ENCODE measurements around the gene MINK1. TPM values are rescaled to one million over a fixed set of nuclear protein-coding genes. Genes with fewer than 3 reads are reported as not detected.

MINK1 gene
- total and polyA plus RNA-seq, 2 of the 13 experiments (the other 11 are each of a cell fraction or from before 2014, with no cell fraction given) = 17.2 to 63.9 TPM

- TF ChIP-seq, protein P1, sequence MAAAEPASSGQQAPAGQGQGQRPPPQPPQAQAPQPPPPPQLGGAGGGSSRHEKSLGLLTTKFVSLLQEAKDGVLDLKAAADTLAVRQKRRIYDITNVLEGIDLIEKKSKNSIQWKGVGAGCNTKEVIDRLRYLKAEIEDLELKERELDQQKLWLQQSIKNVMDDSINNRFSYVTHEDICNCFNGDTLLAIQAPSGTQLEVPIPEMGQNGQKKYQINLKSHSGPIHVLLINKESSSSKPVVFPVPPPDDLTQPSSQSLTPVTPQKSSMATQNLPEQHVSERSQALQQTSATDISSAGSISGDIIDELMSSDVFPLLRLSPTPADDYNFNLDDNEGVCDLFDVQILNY (CRISPR knock-in tag; conservative IDR thresholded peaks at IDR 0.05) = no peak
- TF ChIP-seq DPF2 (CRISPR knock-in tag; IDR thresholded peaks at IDR 0.05; ENCODE audit: borderline replicate concordance, low read depth) (peak; percentile 52; the same call in 1 of the 2 replicates), ZNF337 (CRISPR knock-in tag; IDR thresholded peaks at IDR 0.05; ENCODE audit: borderline replicate concordance, low read depth) (no peak), ZNF607 (CRISPR knock-in tag; IDR thresholded peaks at IDR 0.05; ENCODE audit: borderline replicate concordance) (no peak), ZFP1 (CRISPR knock-in tag; IDR thresholded peaks at IDR 0.05) (no peak), FOXK1 (CRISPR knock-in tag; IDR thresholded peaks at IDR 0.05; ENCODE audit: borderline replicate concordance, low read depth) (0 out of 2 replicates have a peak, but pooled peaks have one; percentile 8), DBP (CRISPR knock-in tag; IDR thresholded peaks at IDR 0.05; ENCODE audit: not compliant biosample characterization) (no peak), TMF1 (CRISPR knock-in tag; IDR thresholded peaks at IDR 0.05; ENCODE audit: low read depth) (no peak), ATF7-NPFF (CRISPR knock-in tag; IDR thresholded peaks at IDR 0.05; ENCODE audit: low read depth) (no peak), NR2F6 (IDR thresholded peaks at IDR 0.05) (no peak), NR2F6 (CRISPR knock-in tag; IDR thresholded peaks at IDR 0.05) (0 out of 2 replicates have a peak, but pooled peaks have one; percentile 18), DNMT1 (CRISPR knock-in tag; IDR thresholded peaks at IDR 0.05) (no peak), MIXL1 (CRISPR knock-in tag; IDR thresholded peaks at IDR 0.05) (0 out of 2 replicates have a peak, but pooled peaks have one; percentile 43), IRF2 (CRISPR knock-in tag; IDR thresholded peaks at IDR 0.05) (peak; percentile 41; the same call in 1 of the 2 replicates), CEBPB (IDR thresholded peaks at IDR 0.05; ENCODE audit: borderline replicate concordance, low read depth, low read length) (no peak), ZBTB39 (CRISPR knock-in tag; IDR thresholded peaks at IDR 0.05) (no peak), PAX8 (CRISPR knock-in tag; IDR thresholded peaks at IDR 0.05; ENCODE audit: borderline replicate concordance) (no peak), ZNF547 (CRISPR knock-in tag; IDR thresholded peaks at IDR 0.05) (no peak), MTA3 (CRISPR knock-in tag; IDR thresholded peaks at IDR 0.05) (no peak), FOXA3 (CRISPR knock-in tag; IDR thresholded peaks at IDR 0.05) (peak; percentile 44), MLLT10 (CRISPR knock-in tag; IDR thresholded peaks at IDR 0.05) (no peak), ZNF335 (CRISPR knock-in tag; IDR thresholded peaks at IDR 0.05) (0 out of 2 replicates have a peak, but pooled peaks have one; percentile 9), ATF4 (CRISPR knock-in tag; IDR thresholded peaks at IDR 0.05) (no peak), SIX4 (CRISPR knock-in tag; IDR thresholded peaks at IDR 0.05) (peak; percentile 27; the same call in 1 of the 2 replicates)
- TF ChIP-seq, protein P2, sequence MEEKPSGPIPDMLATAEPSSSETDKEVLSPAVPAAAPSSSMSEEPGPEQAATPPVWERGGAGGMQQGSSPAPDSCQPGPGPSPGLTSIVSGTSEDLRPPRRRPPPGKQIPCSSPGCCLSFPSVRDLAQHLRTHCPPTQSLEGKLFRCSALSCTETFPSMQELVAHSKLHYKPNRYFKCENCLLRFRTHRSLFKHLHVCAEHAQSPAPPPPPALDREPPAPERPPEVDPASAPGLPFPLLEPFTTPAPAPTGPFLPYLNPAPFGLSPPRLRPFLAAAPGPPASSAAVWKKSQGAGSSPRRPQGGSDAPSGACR (CRISPR knock-in tag; IDR thresholded peaks at IDR 0.05) = no peak
These were observed 25.1 kb downstream of the MINK1 start (continued) for GRCh38 chr17:4858068-4858881.
